ENCODE results near the gene SMIM1.

SMIM1 gene

GRCh38 chr1:3811595-3811911 lies 39.0 kb downstream of the SMIM1 start:
- TF ChIP-seq CTCF (IDR thresholded peaks at IDR 0.05; ENCODE audit: low read depth, low read length): no peak
- H3K4me3 ChIP-seq (ENCODE audit: low read depth, low read length): no peak overlapping the region

- no peak for TF ChIP-seq CTCF (IDR thresholded peaks at IDR 0.05; ENCODE audit: low read depth, low read length)
- H3K4me3 ChIP-seq (ENCODE audit: low read depth, low read length): no peak overlapping the region
These were observed 41.5 kb downstream of the SMIM1 start for GRCh38 chr1:3814065-3814464.

GRCh38 chr1:3814771-3815561 lies 42.4 kb downstream of the SMIM1 start:
- H3K4me3 ChIP-seq (ENCODE audit: low read depth, low read length): no peak overlapping the region
- TF ChIP-seq CTCF (IDR thresholded peaks at IDR 0.05; ENCODE audit: low read depth, low read length): no peak

GRCh38 chr1:3816331-3817137 lies 44.0 kb downstream of the SMIM1 start:
- no peak for TF ChIP-seq CTCF (IDR thresholded peaks at IDR 0.05; ENCODE audit: low read depth, low read length)
- no peak overlapping the region for H3K4me3 ChIP-seq (ENCODE audit: low read depth, low read length)

GRCh38 chr1:3817138-3817740 lies 44.7 kb downstream of the SMIM1 start:
- no peak for TF ChIP-seq CTCF (IDR thresholded peaks at IDR 0.05; ENCODE audit: low read depth, low read length)
- no peak overlapping the region for H3K4me3 ChIP-seq (ENCODE audit: low read depth, low read length)

GRCh38 chr1:3817821-3818597 lies 45.5 kb downstream of the SMIM1 start:
- TF ChIP-seq CTCF (IDR thresholded peaks at IDR 0.05; ENCODE audit: low read depth, low read length): no peak
- H3K4me3 ChIP-seq (ENCODE audit: low read depth, low read length): no peak overlapping the region
